ENCODE data around the gene LIMK2.

The LIMK2 gene

DNA sequence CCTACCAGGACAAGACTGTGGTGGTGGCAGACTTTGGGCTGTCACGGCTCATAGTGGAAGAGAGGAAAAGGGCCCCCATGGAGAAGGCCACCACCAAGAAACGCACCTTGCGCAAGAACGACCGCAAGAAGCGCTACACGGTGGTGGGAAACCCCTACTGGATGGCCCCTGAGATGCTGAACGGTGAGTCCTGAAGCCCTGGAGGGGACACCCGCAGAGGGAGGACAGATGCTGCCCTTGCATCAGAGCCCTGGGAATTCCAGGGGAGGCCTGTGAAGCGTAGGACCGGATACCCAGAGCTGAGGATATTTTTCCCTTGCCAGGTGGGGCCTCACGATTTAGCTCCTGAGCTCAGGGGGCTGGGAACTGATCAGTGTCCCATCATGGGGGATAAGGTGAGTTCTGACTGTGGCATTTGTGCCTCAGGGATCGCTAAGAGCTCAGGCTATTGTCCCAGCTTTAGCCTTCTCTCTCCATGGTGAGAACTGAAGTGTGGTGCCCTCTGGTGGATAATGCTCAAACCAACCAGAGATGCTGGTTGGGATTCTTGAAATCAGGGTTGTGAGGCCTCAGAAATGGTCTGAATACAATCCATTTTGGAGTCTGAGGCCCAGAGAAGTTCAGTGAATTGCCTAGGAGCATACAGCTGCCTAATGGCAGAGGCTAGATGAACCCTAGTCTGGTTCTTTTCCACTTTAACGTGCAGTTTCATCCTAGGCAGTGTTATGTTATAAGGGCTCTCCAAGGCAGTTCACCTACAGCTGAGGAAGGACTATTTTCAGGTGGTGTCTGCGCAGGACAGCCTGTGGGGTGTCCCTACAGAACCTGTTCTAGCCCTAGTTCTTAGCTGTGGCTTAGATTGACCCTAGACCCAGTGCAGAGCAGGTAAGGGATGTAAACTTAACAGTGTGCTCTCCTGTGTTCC, 60.7 kb downstream of the LIMK2 start:
- no peak for DNase-seq (ENCODE audit: low read depth in 2 of 2)

DNA sequence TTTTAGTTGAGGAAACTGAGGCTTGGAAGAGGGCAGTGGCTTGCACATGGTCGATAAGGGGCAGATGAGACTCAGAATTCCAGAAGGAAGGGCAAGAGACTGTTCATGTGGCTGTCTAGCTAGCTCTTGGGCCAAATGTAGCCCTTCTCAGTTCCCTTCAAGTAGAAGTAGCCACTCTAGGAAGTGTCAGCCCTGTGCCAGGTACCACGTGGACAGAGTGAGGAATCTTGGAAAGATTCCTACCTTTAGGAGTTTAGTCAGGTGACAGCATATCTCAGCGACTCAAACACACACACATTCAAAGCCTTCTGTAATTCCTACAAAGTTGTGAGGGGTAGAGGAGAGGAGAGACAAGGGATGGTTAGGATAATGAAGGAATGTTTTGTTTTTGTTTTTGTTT, 61.9 kb downstream of the LIMK2 start:
- DNase-seq (ENCODE audit: low read depth in 2 of 2) = no peak

DNA sequence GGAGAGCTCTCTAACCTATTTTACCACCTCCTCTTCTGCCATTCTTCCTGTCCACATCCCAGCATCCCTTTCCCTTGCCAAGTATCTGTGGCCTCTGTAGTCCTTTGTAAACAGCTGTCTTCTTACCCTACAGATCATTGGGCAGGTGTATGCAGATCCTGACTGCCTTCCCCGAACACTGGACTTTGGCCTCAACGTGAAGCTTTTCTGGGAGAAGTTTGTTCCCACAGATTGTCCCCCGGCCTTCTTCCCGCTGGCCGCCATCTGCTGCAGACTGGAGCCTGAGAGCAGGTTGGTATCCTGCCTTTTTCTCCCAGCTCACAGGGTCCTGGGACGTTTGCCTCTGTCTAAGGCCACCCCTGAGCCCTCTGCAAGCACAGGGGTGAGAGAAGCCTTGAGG, 62.9 kb downstream of the LIMK2 start:
- DNase-seq (ENCODE audit: low read depth in 2 of 2) = no peak

DNA sequence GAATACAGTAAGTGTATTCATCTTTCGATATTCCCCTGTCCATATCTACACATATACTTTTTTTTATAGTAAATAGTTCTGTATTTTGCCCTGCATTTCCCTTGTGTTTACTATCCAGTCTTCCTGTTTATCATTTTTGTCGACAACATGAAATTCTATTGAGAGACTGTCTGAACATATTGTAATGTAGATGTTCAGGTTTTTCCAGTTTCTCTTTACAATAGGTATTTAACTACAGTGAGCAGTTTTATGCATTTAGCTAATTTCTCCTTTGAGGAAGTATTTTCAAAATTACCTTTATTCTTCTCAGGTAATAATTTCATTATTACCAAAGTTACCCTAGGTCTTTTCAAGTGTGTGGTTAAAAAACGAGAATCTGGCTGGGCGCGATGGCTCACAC, 63.5 kb downstream of the LIMK2 start:
- DNase-seq (ENCODE audit: low read depth in 2 of 2) = no peak

DNA sequence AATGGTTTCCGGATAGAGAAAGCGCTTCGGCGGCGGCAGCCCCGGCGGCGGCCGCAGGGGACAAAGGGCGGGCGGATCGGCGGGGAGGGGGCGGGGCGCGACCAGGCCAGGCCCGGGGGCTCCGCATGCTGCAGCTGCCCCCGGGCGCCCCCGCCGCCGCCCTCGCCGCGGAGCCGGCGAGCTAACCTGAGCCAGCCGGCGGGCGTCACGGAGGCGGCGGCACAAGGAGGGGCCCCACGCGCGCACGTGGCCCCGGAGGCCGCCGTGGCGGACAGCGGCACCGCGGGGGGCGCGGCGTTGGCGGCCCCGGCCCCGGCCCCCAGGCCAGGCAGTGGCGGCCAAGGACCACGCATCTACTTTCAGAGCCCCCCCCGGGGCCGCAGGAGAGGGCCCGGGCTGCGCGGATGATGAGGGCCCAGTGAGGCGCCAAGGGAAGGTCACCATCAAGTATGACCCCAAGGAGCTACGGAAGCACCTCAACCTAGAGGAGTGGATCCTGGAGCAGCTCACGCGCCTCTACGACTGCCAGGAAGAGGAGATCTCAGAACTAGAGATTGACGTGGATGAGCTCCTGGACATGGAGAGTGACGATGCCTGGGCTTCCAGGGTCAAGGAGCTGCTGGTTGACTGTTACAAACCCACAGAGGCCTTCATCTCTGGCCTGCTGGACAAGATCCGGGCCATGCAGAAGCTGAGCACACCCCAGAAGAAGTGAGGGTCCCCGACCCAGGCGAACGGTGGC, 64.5 kb downstream of the LIMK2 start:
- DNase-seq (ENCODE audit: low read depth in 2 of 2) = no peak

DNA sequence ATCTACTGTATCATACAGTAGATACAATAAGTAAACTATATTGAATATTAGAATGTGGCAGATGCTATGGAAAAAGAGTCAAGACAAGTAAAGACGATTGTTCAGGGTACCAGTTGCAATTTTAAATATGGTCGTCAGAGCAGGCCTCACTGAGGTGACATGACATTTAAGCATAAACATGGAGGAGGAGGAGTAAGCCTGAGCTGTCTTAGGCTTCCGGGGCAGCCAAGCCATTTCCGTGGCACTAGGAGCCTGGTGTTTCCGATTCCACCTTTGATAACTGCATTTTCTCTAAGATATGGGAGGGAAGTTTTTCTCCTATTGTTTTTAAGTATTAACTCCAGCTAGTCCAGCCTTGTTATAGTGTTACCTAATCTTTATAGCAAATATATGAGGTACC, 65.6 kb downstream of the LIMK2 start:
- DNase-seq (ENCODE audit: low read depth in 2 of 2) = no peak

DNA sequence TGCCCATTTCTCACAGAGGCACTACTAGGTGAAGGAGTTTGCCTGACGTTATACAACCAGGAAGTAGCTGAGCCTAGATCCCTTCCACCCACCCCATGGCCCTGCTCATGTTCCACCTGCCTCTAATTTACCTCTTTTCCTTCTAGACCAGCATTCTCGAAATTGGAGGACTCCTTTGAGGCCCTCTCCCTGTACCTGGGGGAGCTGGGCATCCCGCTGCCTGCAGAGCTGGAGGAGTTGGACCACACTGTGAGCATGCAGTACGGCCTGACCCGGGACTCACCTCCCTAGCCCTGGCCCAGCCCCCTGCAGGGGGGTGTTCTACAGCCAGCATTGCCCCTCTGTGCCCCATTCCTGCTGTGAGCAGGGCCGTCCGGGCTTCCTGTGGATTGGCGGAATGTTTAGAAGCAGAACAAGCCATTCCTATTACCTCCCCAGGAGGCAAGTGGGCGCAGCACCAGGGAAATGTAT, 66.1 kb downstream of the LIMK2 start:
- no peak for DNase-seq (ENCODE audit: low read depth in 2 of 2)

DNA sequence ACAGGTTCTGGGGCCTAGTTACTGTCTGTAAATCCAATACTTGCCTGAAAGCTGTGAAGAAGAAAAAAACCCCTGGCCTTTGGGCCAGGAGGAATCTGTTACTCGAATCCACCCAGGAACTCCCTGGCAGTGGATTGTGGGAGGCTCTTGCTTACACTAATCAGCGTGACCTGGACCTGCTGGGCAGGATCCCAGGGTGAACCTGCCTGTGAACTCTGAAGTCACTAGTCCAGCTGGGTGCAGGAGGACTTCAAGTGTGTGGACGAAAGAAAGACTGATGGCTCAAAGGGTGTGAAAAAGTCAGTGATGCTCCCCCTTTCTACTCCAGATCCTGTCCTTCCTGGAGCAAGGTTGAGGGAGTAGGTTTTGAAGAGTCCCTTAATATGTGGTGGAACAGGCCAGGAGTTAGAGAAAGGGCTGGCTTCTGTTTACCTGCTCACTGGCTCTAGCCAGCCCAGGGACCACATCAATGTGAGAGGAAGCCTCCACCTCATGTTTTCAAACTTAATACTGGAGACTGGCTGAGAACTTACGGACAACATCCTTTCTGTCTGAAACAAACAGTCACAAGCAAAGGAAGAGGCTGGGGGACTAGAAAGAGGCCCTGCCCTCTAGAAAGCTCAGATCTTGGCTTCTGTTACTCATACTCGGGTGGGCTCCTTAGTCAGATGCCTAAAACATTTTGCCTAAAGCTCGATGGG, 66.7 kb downstream of the LIMK2 start:
- no peak for DNase-seq (ENCODE audit: low read depth in 2 of 2)

DNA sequence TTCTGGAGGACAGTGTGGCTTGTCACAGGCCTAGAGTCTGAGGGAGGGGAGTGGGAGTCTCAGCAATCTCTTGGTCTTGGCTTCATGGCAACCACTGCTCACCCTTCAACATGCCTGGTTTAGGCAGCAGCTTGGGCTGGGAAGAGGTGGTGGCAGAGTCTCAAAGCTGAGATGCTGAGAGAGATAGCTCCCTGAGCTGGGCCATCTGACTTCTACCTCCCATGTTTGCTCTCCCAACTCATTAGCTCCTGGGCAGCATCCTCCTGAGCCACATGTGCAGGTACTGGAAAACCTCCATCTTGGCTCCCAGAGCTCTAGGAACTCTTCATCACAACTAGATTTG, 67.2 kb downstream of the LIMK2 start:
- DNase-seq (ENCODE audit: low read depth in 2 of 2) = no peak

DNA sequence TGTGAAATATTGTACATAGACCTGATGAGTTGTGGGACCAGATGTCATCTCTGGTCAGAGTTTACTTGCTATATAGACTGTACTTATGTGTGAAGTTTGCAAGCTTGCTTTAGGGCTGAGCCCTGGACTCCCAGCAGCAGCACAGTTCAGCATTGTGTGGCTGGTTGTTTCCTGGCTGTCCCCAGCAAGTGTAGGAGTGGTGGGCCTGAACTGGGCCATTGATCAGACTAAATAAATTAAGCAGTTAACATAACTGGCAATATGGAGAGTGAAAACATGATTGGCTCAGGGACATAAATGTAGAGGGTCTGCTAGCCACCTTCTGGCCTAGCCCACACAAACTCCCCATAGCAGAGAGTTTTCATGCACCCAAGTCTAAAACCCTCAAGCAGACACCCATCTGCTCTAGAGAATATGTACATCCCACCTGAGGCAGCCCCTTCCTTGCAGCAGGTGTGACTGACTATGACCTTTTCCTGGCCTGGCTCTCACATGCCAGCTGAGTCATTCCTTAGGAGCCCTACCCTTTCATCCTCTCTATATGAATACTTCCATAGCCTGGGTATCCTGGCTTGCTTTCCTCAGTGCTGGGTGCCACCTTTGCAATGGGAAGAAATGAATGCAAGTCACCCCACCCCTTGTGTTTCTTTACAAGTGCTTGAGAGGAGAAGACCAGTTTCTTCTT, 67.9 kb downstream of the LIMK2 start:
- no peak for DNase-seq (ENCODE audit: low read depth in 2 of 2)

DNA sequence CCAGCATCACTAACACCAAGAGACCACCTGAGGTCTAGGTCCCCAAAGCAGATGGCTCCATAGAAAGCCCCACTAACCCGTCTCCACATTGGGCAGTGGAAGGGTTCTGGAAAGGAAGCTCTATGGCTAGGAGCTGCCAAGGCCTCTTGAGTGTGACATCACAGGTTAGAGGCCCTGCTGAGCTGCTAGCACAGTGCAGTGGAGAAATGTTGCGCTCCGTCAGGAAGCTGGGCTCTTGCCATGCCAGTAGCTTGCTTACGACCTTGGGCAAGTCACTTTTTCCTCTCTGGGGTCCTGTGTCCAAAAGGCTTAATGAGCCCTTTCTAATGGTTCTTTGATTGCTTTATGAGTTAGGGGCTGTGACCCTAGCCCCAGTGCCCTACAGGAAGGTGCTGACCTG, 69.6 kb downstream of the LIMK2 start:
- DNase-seq (ENCODE audit: low read depth in 2 of 2) = no peak

DNA sequence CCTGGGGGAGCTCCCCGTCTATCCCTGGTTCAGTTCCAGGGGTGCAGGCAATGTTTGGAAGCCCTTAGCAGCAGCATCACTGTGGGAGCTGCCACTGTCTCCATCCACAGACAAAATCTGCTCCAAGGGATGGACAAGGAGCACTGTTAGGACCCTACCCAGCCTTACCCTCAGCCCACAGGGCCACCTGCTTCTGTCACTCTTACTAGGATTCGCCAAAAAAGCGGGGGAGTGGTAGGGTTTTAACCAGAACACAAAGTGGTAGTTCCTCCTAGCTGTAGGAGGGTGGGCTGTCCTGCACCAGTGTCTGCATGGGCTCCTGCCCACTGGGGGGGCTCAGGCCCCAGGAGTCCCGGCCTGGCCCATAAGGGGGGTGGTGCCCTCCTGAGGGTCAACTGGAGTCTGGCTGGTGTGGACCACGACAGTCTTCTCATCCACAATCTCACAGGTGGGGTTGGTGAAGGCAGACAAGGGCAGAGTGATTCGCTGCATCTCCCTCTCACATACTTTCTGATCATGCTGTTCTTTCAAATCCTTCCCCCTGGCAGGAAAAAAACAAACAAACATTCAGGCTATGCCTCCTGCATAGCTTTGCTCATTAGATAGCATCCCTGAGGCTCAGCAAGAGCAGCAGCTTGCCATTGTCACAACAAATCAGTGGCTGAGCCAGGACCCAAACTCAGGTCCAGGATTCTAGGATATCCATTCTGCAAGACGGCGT, 70.8 kb downstream of the LIMK2 start:
- DNase-seq (ENCODE audit: low read depth in 2 of 2) = no peak

DNA sequence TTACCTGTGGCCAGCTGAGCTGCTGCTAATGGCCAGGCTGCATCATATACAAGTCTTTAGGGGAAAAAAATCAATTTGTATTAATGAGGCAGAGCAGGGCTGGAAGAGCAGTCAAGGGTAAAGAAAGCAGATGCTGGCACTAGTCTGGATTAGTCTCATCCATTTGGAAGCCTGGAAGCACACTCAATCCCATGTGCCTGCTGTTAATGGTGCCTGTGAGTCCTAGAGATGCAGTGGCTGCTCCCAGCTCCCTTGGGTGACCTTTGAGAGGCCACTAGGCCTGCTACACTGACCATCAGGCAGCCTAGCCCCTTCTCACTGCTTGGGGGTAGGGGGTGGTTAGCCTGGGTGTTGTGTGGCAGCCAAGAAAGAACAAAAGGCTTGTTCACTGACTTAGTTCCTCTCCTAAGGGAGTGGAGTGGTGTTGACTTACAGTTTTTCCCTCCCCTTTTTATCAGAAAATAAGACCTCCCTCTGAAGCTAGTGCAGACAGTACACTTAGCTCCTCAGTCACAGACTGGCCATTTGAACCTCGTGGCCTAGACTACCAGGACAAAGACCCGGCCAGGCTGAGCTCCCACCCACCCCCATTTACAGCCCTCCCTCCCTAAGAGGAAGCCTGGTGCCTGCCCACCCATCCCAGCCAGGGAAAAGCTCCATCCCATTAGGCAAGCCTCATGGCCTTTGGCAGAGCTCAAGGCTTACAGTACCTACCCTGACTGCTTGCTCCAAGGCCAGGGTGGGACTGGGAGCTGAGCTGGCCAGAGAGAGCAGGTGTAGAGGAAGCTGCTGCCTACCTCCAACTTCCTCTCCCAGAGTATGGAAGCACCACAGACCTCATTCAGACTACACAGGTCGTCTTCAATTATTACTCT, 72.4 kb downstream of the LIMK2 start:
- DNase-seq (ENCODE audit: low read depth in 2 of 2) = no peak

DNA sequence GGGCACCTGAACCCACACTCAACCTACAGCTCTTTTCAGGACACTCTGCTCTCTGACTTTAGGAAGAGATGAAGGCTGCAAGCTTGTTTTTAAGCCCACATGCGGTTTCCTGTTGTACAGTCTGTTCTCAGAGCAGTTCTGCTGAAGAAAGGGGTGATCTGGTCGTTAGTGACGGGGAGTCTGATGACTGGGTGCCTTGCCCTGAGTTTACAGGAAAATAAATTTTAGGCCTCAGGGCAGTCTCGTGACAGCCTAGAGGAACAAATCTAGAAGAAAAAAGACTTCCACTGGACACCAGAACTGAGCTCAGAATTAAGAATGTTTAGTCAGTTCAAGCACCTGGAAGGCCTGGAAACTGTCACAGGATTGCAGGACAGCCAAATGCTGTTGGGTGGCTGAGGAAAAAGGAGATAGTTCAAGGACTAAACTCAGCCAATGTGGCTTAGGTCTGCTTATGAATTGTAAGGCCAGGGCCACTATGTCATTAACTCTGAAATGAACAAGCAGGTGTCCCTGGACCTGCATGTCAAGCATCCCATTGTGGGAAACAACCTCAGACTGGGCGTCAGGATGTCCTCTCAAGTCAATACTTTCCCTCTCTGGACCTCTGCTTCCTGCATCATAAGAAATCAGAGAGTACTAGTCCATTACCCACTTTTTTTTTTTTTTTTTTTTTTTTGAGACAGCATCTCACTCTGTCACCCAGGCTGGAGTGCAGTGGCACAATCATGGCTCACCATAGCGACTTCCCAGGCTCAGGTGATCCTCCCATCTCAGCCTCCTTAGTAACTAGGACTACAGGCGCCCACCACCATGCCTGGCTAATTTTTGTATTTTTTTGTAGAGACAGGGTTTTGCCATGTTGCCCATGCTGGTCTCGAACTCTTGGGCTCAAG, 74.5 kb downstream of the LIMK2 start:
- peak in 1 of 2 donors; percentile 47 for DNase-seq (ENCODE audit: low read depth in 2 of 2)

DNA sequence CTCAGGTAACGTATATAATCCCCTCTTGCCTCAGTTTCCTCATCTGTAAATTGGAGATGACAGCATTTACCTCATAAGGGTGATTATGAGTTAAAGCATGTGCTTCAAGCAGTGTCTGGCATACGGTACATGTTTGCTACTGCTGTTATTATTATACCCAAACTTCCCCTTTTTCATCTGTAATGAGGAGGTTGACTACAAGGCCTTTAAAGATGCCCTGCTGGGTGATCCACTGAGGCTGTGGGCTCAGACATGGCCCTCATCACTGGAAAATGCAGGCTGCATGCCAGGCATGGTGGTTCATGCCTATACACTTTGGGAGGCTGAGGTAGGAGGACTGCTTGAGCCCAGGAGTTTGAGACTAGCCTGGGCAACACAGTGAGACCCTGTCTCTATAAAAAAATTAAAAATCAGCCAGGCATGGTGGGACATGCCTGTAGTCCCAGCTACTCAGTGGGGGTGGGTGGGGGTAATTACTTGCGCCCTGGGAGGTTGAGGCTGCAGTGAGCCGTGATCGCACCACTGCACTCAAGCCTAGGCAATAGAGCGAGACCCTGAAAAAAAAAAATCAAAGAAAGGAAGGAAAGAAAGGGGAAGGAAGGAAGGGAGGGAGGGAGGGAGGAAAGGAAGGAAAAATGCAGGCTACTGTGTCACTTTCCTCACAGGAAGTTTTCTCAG, 75.9 kb downstream of the LIMK2 start:
- DNase-seq (ENCODE audit: low read depth in 2 of 2) = no peak

DNA sequence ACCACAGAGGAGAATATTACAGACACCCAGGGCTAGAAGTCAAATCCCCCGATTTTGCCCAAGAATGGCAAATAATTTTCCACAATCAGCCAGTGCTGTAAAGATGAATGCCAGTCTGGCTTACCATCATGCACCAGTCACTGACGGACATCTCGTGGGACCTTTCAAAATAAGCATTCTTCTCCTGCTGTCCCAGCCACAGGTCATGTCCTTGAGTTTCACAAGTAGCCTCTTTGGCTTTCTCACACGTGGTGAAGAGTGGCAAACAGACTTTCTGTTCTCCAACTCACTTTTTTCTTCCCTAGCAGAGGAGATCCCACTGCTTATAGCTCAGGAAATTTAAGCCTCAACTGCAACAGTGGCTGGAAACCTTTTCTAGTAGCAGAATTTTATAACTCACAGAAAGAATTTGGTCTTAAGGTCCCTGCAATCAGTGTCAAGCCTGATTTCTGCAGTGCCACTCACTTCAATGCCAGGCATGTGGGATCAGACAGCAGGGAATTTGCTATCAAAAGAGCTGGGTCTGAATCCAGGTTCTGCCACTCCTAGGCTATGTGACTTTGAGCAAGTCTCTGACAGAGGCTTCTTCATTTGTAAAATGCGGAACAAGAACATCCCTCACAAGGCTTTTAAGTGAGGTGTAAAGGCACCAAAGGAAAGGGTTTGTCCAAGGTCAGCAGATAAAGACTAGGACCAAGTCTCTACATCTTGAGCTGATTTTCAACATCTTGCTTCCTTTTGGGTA, 76.6 kb downstream of the LIMK2 start:
- DNase-seq (ENCODE audit: low read depth in 2 of 2) = no peak

DNA sequence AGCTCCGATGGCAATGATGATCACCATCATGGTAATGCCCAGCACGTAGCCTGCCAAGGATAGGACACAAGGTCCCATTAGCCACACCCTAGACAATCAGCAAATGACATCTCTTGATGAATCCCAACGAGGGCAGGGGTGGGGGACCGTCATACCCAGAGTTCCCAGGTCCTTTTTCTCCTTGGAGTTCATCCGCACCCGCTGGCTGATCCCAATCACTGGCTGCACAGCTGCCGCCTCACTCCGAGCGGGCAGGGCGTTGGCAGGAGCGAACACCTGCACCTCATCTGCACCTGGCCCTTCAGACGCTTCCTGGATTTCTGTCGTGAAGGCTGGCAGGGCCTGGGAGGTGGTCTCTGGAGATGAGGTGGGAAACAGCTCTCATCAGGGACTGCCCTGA, 77.2 kb downstream of the LIMK2 start:
- DNase-seq (ENCODE audit: low read depth in 2 of 2) = no peak

Data from activated CD4-positive, alpha-beta T cell treated with anti-CD3 and anti-CD28 coated beads for 24 hours (primary cell).